Activated CD4-positive, CD25-positive, alpha-beta regulatory T cell treated with anti-CD3 and anti-CD28 coated beads, Interleukin-2, amount 50 U/mL, for 16 hours (primary cell): Measurements from ENCODE around the gene SASH1.

Source experiments
- DNase-seq: peaks from one replicate; pipeline ENCODE4 v3.0.0-alpha.2; 2020; ENCODE audit warnings: low read depth, low spot score

Gene SASH1

GRCh38 chr6:148342350-148343046 lies at the start of gene SASH1:
Gene SASH1 (plus strand): TSS chr6:148342838. CDS start chr6:148343068, 230 bp downstream.
- DNase-seq: no peak

- DNase-seq: no peak
Observed at GRCh38 chr6:148293181-148293995, 49.2 kb upstream of the SASH1 start.

- no peak for DNase-seq
Observed at GRCh38 chr6:148294059-148294458, 48.6 kb upstream of the SASH1 start.

GRCh38 chr6:148295261-148295887 lies 47.3 kb upstream of the SASH1 start:
- no peak for DNase-seq

GRCh38 chr6:148296771-148297170 lies 45.9 kb upstream of the SASH1 start:
- no peak for DNase-seq

GRCh38 chr6:148298683-148299082 lies 44.0 kb upstream of the SASH1 start:
- no peak for DNase-seq

GRCh38 chr6:148303616-148304015 lies 39.0 kb upstream of the SASH1 start:
- no peak for DNase-seq

GRCh38 chr6:148304976-148305375 lies 37.7 kb upstream of the SASH1 start:
- DNase-seq: no peak

GRCh38 chr6:148306286-148306685 lies 36.4 kb upstream of the SASH1 start:
- no peak for DNase-seq

- DNase-seq: no peak
Observed at GRCh38 chr6:148307405-148307804, 35.2 kb upstream of the SASH1 start.

GRCh38 chr6:148309301-148309700 lies 33.3 kb upstream of the SASH1 start:
- no peak for DNase-seq

GRCh38 chr6:148311966-148312669 lies 30.5 kb upstream of the SASH1 start:
- no peak for DNase-seq

- DNase-seq: no peak
Observed at GRCh38 chr6:148313488-148313887, 29.1 kb upstream of the SASH1 start.

- no peak for DNase-seq
Observed at GRCh38 chr6:148316308-148316707, 26.3 kb upstream of the SASH1 start.

- no peak for DNase-seq
Observed at GRCh38 chr6:148317051-148317450, 25.6 kb upstream of the SASH1 start.

- DNase-seq: no peak
Observed at GRCh38 chr6:148317739-148318138, 24.9 kb upstream of the SASH1 start.

- no peak for DNase-seq
Observed at GRCh38 chr6:148322704-148323103, 19.9 kb upstream of the SASH1 start.

GRCh38 chr6:148323344-148323743 lies 19.3 kb upstream of the SASH1 start:
- DNase-seq: no peak

GRCh38 chr6:148324297-148324985 lies 18.2 kb upstream of the SASH1 start:
- no peak for DNase-seq

GRCh38 chr6:148325316-148326068 lies 17.1 kb upstream of the SASH1 start:
- no peak for DNase-seq
